Chondrocyte (in vitro differentiated cells): ENCODE results near the gene SLC1A3. TPM values are rescaled to one million over a fixed set of nuclear protein-coding genes. Genes with fewer than 3 reads are reported as not detected.

ENCODE experiments used
- DNase-seq: peaks from one replicate; pipeline ENCODE4 v3.0.0; 2021; ENCODE audit warnings: mixed read lengths, low spot score
- H3K27ac Mint-ChIP-seq: one replicate; pipeline ENCODE4 v1.8.0; 2021; ENCODE audit warnings: mild to moderate bottlenecking, moderate library complexity, mixed read lengths; ENCODE audit not compliant: unreplicated experiment
- H3K27me3 Mint-ChIP-seq: 2 replicates; pipeline ENCODE4 v1.8.0; 2021; ENCODE audit warnings: low read depth, mixed read lengths
- H3K36me3 Mint-ChIP-seq: 2 replicates; pipeline ENCODE4 v1.8.0; 2021; ENCODE audit warnings: low read depth, mixed read lengths
- H3K4me1 Mint-ChIP-seq: 2 replicates; pipeline ENCODE4 v1.8.0; 2021; ENCODE audit warnings: low read depth, mild to moderate bottlenecking, mixed read lengths
- H3K4me3 Mint-ChIP-seq: one replicate; pipeline ENCODE4 v1.8.0; 2021; ENCODE audit warnings: mild to moderate bottlenecking, moderate library complexity, mixed read lengths; ENCODE audit not compliant: unreplicated experiment
- H3K9me3 Mint-ChIP-seq: 2 replicates; pipeline ENCODE4 v1.8.0; 2021; ENCODE audit warnings: low read depth, mixed read lengths
- total RNA-seq: library from RNA; stranded (reverse); gene quantifications from 3 replicates; pipeline ENCODE4 v1.2.1, GENCODE V29; 2021
- TF ChIP-seq, protein P1 (sequence below): fragments of 200-600 bp; sonication (generic); IDR thresholded peaks from 2 replicates; pipeline ENCODE4 v1.5.0; 2021; ENCODE audit warnings: antibody characterized with exemption, mild to moderate bottlenecking, moderate library complexity

The SLC1A3 gene
- total RNA-seq, 1 donor from 2014 or later, result 1.8 TPM

DNA sequence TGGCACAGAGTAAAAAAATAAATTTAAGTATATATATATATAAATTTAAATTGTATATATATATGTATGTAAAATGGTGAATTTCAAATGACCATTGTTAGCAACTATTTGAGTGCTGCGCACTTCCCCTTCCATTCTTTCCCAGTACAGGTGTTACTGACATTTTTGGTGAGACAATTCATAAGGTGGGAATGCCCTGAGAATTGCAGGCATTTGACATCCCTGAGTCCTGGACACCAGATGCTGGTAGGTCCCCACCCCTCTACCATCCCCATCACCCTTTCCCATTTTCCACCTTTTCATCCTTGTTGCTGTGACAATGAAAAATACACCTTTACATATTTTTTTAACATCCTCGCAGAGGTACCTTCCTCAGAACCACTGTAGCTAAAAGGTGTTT is 91.6 kb downstream of the SLC1A3 start:
- H3K27ac Mint-ChIP-seq, result no peak overlapping the region
- H3K4me3 Mint-ChIP-seq, result no peak overlapping the region
- peaks cover 25% of the 10 kb centered on the region for H3K27me3 Mint-ChIP-seq
- peaks cover 10% of the 10 kb centered on the region for H3K4me1 Mint-ChIP-seq
- TF ChIP-seq, protein P1, sequence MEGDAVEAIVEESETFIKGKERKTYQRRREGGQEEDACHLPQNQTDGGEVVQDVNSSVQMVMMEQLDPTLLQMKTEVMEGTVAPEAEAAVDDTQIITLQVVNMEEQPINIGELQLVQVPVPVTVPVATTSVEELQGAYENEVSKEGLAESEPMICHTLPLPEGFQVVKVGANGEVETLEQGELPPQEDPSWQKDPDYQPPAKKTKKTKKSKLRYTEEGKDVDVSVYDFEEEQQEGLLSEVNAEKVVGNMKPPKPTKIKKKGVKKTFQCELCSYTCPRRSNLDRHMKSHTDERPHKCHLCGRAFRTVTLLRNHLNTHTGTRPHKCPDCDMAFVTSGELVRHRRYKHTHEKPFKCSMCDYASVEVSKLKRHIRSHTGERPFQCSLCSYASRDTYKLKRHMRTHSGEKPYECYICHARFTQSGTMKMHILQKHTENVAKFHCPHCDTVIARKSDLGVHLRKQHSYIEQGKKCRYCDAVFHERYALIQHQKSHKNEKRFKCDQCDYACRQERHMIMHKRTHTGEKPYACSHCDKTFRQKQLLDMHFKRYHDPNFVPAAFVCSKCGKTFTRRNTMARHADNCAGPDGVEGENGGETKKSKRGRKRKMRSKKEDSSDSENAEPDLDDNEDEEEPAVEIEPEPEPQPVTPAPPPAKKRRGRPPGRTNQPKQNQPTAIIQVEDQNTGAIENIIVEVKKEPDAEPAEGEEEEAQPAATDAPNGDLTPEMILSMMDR, result no peak
- peaks cover 5% of the 10 kb centered on the region for H3K9me3 Mint-ChIP-seq
- H3K36me3 Mint-ChIP-seq, result no peaks in the 10 kb centered on the region
- DNase-seq, result no peak

DNA sequence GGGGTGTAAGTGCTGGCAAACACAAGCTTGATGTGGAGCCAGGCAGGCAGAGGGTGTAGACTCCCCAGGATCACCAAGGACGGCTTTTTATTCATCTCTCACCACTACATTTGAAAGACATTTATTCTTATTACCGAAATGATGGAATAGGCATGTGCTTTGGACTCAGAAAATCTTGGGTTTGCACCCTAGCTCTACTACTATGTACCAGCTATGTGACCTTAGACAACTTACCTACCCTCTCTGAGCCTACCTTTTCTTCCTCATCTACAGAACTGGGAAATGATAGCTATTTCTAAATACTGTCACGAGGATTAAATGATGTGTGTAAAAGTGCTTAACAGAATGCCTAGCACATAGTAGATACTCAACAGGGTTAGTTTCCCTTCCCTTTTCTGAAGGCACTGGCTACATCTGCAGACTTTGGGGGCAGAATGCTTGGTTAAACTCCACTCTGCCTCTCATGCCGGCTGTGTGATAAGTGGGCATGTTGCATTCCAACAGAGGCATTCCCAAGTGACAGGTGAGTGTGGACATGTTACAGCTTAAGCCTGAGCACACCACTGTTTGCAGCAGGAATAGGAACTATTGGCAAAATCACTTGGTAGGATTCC is 94.8 kb downstream of the SLC1A3 start:
- H3K27me3 Mint-ChIP-seq, result peaks cover 28% of the 10 kb centered on the region
- H3K9me3 Mint-ChIP-seq, result peaks cover 5% of the 10 kb centered on the region
- TF ChIP-seq, protein P1, result no peak
- no peak overlapping the region for H3K27ac Mint-ChIP-seq
- peaks cover 19% of the 10 kb centered on the region for H3K4me1 Mint-ChIP-seq
- no peak overlapping the region for H3K4me3 Mint-ChIP-seq
- no peaks in the 10 kb centered on the region for H3K36me3 Mint-ChIP-seq
- no peak for DNase-seq

DNA sequence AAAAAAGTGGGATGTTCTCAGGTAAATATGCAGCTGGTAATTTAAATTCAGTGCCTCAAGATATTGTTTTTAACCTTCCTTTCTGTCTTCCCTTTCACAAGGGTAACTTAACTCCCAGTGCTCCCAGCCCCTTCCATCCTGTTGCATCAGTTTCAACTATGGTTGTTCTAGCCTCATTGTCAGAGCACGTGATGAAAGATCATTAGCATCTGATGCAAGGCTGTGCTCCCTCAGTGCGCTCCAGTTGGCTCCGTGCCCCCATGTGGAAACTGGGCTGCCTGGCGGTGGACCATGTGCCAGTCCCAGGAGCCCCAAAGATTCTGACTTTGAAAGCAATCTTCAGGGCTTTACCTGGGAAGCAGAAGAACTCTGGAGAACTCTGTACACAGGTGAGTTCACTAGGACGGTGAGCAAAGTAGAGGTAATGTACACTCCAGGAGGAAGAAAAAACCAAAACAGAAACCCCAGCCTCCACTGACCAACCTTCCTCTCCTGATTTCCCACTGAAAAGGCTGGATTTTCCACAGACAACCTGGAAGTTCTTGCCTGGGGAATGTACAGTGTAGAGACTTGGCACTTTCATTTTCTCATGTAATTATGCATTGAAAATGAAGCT is 96.9 kb downstream of the SLC1A3 start:
- no peak for DNase-seq
- TF ChIP-seq, protein P1, result no peak
- H3K36me3 Mint-ChIP-seq, result peaks cover 2% of the 10 kb centered on the region
- H3K4me3 Mint-ChIP-seq, result no peak overlapping the region
- H3K9me3 Mint-ChIP-seq, result peaks cover 10% of the 10 kb centered on the region
- no peak overlapping the region for H3K27ac Mint-ChIP-seq
- peaks cover 22% of the 10 kb centered on the region for H3K27me3 Mint-ChIP-seq
- peaks cover 19% of the 10 kb centered on the region for H3K4me1 Mint-ChIP-seq

DNA sequence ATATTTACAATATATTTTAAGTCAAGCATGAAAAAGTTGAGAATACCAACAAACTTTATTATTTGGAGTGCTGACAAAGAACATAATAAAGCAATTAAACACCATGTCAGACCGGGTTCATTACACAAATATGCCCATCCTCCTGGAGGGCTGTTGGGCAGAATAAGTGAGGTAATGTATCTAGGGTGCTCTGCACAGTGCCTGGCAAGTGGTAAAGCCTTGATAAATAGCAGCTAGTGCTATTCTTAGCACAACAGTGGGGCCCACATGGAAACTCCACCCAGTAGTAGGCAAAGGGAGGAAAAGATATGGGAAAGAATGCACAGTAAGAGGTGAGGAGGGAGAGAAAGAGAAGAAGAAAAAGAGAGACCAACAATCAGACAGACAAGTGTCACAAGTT is 97.7 kb downstream of the SLC1A3 start:
- TF ChIP-seq, protein P1, result no peak
- H3K4me1 Mint-ChIP-seq, result peaks cover 19% of the 10 kb centered on the region
- H3K27ac Mint-ChIP-seq, result no peak overlapping the region
- peaks cover 2% of the 10 kb centered on the region for H3K36me3 Mint-ChIP-seq
- DNase-seq, result no peak
- H3K4me3 Mint-ChIP-seq, result no peak overlapping the region
- peaks cover 22% of the 10 kb centered on the region for H3K27me3 Mint-ChIP-seq
- H3K9me3 Mint-ChIP-seq, result peaks cover 10% of the 10 kb centered on the region

DNA sequence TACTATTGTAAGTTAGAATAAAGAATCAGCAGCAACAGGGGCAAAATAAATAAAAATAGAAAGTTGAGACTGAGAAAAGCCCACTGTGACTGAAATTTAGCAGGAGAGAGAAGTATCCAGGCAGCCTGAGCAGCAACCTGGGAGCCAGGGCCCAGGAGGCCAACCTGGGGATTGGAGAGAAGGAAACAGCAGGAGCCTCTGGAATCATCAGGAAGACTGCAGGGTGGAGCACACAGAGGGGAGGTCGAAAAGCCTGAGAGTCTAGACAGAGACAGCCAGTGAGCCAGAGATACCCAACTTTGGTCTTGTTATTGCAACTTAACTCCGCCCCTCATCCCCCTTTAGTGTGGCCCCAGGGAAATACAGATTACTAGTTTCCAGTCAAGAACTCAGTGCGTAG is 98.6 kb downstream of the SLC1A3 start:
- H3K9me3 Mint-ChIP-seq, result peaks cover 10% of the 10 kb centered on the region
- peaks cover 12% of the 10 kb centered on the region for H3K4me1 Mint-ChIP-seq
- H3K36me3 Mint-ChIP-seq, result peaks cover 2% of the 10 kb centered on the region
- no peak for DNase-seq
- TF ChIP-seq, protein P1, result no peak
- H3K27me3 Mint-ChIP-seq, result peaks cover 22% of the 10 kb centered on the region
- no peak overlapping the region for H3K27ac Mint-ChIP-seq
- H3K4me3 Mint-ChIP-seq, result no peak overlapping the region
